HG02981 (cell line): ENCODE data around the gene ALDH18A1.
A peak's percentile ranks its signal among the peaks of the same experiment; 100 is the strongest.
"Not testable (repeated sequence)": the region's sequence is repeated elsewhere in the genome, so short reads cannot be mapped to it uniquely, and the experiment has no call there.

Experiments used
- ATAC-seq: cut with Tn5 transposase; IDR thresholded peaks from one replicate; pipeline ENCODE4 v1.9.1; 2021; ENCODE audit warnings: mild to moderate bottlenecking, moderate library complexity; ENCODE audit not compliant: unreplicated experiment

ALDH18A1 gene

DNA sequence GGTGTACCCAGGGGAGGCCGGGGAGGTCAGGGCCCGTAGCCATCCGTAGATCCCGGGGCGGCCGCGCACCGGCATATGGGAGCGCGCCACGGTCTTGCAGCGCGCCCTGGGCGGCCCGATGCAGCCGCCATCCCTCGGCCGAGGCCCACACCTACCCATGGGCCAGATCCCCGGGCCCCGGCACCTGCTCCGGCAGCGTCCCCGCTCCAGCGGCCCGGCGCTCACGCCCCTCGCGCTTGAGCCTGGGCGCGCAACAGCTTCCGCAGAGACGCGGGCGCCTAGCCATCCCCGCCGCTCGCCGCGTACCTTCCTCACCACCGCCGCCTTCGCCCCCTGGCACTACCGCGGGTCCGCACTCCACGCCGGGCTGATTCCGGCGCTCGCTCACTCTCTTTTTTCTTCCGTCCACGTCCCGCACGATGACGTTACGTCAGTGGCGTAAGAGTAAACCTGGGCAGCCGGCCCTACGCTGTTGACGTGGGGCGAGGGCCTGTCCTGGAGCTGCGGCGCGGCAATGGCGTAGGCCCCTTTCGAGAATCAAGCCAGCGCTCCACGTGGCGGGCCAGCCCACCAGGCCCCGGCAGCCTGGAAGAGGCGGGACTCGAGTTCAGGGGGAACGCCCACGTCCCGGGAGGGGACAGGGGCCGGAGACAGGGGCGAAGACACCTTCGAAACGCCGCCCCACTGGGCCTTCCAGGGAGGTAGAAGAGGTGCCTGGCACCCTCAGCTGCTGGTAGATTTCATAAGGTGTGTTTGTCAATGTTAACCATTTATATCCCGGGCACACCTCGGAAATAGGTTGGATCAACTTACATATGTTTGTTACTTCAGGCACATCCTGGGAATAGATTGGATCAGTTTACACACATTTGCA, at the start of gene ALDH18A1:
Gene ALDH18A1, minus strand, starts transcription at position 421 of the 874 bp plus-strand sequence. CDS start 3,334 bp downstream, outside the sequence.
- peak; percentile 87 for ATAC-seq

DNA sequence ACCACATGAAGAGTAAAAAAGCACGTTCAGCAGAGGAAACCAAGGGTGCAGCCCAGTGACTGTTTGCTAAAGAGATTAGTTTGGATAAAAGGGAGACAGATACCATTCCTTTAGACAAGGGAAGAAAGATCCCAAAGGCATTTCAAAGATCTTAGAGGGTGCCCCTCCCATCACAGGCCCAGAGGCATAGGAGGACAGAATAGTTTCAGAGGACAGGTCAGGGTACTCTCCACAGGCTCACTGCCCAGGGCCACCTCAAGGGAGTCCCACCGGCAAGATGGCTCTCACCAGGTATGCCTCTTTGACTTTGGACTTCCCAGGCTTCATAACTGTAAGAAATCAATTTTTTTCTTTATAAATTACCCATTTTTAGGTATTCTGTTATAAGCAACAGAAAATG, 41.9 kb upstream of the ALDH18A1 start:
- no peak for ATAC-seq

- no peak for ATAC-seq
Measured at GRCh38 chr10:95697429-95697828, 40.9 kb upstream of the ALDH18A1 start.

DNA sequence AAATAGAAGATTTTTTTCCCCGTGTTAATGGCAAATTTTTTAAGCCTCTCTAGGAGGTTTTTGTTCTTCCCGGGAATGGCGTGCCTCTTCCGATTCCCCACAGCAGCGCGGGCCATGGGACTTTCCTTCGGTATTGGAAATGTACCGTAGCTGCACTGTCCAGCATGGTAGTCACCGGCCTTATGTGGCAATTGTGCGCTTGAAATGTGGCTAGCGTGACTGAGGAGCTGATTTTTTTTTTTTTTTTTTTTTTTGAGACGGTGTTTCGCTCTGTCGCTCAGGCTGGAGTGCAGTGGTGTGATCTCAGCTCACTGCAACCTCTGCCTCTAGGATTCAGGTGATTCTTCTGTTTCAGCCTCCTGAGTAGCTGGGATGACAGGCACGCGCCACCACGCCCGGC, 38.2 kb upstream of the ALDH18A1 start:
- ATAC-seq: no peak

DNA sequence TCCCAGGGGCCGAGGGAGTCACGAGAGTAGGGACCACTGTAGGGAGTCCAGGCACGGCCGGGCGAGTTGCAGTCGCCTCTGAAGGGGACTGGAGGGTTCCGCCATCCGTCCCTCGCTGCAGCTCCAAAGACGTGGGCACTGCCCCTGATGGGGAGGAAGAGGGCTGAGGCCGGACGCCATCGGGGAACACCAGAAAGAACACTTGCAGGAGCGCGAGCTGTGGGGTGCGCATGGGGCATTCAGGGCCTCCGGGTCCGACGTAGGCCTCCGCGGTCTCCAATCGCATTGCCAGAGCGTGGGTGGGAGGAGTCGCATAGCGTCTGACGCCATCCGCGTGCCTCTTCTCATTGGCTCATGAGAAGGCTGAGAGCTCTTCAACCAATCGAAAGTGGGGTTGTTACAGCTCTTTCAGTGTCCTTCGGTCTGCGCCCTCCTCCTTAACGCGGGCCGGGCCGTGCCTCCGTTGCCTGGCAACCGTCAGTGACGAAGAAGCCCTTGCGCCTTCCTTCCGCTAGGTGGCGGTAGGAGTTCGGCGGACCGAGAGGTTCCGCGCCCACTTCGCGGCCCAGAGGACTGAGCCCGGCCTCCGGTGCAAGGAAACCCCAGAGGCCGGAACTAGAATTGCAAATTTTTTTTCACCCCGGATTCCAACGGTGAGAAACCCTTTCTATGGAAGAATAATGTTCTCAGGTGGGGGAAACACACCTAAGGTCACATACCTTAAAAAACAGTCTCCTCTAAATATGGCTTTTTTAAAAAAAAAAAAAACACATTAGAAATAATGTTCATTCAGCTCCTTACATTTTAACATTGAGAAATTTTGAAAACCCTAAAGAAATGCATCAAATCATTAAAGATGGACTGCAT, 37.4 kb upstream of the ALDH18A1 start, which contains the start of gene TCTN3:
Gene TCTN3, minus strand, starts transcription at position 260 of the 867 bp plus-strand sequence. Its CDS starts 28 bp downstream, at position 232.
- ATAC-seq: peak; percentile 99

DNA sequence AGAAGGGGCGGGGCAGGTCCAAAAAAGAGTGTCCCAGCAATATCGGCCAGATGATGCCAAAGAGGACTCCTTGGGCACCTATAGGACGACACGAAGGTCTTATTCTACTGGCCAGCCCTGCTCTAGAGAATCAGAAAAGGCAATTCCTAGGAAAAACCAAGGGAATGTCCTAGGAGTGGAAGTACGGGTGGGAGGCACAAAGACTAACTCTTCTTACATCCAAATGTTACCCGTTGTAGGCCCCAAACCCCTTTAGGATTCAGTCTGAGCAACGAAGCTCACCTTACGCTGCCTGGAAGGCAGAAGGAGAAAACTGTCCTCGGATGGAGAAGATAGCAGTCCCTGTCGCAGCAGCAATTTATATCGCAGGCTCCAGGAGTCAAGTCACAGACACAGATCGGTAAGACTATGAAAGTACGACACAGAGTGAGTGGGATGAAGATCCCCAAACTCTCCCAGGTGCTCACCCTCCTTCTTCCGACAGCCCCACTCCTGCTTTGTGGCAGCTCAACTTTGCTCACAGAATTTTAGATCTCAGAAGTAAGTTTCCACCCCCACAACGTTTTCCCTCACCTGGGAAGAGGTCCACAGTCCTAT, 36.7 kb upstream of the ALDH18A1 start:
- ATAC-seq: no peak

DNA sequence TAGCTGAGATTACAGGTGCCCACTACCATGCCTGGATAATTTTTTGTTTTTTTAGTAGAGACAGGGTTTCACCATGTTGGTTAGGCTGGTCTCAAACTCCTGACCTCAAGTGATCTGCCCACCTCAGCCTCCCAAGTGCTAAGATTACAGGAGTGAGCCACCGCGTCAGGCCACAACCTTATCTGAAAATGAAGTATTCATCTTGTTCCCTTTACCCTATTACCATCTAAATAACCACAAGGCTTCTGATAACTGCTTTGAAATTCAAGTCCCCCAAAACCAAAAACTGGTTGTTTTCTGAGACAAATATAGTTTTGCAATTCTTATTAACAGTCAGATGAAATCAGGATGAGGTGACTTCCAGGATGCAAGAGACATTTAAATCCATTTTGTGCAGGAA, 34.8 kb upstream of the ALDH18A1 start:
- ATAC-seq: no peak

DNA sequence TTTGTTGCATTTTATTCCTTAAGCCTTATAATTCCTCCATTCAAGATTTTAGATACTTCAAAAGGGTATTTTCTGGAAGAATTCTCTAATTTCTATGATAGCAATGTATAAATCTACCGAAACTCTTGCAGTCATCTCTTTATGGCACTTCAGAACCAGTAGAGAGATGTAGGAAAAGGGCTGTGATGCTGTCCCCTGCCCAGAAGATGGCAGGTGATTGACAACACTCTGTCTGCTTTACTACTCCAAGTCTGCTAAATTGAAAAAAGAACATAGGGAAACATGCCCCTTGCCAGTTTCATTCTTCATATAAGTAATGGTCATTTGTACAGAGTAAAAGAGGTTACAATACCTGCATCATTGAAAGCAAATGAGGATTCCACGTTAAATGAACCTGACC, 32.1 kb upstream of the ALDH18A1 start:
- ATAC-seq: no peak

- ATAC-seq: no peak
Measured at GRCh38 chr10:95683966-95684365, 27.5 kb upstream of the ALDH18A1 start.

- no peak for ATAC-seq
Measured at GRCh38 chr10:95675403-95676116, 19.0 kb upstream of the ALDH18A1 start.

DNA sequence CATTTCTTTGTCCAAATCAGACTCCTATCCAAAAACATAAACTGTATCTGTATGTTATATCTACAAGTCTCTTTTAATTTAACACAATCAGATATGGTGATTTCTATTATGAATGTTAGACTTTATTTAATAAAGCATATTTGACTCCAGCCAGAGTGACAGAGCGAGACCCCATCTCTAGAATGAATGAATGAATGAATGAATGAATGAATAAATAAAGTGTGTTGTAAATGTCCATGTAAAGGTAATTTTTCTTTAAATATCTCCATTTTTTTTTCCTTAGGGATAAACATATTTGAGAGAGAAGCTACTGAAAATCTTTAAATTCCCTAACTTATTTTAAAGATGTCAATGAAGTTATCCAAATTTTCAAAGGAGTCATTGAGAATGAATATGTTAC, 18.1 kb upstream of the ALDH18A1 start:
- no peak for ATAC-seq

GRCh38 chr10:95672641-95673040, 16.1 kb upstream of the ALDH18A1 start:
- not testable (repeated sequence) for ATAC-seq

DNA sequence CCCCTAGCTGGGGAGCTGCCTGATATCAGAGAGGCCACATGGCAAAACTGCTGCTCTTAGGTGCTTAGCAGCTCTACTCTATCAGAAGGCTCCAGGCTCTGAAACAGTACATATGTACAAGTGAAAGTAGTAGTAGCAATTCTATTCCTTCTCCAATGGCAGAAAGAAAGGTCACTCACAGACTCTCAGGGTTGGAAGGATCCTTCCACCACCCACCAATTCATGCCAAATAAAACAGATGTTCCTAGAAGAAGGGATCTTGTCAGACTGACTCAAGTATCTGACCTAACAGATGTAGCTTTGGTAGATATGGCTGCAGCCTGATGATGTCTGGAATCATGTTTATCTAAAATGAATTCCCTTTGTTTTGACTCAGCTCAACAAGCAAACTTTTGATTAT, 8.0 kb upstream of the ALDH18A1 start:
- no peak for ATAC-seq

DNA sequence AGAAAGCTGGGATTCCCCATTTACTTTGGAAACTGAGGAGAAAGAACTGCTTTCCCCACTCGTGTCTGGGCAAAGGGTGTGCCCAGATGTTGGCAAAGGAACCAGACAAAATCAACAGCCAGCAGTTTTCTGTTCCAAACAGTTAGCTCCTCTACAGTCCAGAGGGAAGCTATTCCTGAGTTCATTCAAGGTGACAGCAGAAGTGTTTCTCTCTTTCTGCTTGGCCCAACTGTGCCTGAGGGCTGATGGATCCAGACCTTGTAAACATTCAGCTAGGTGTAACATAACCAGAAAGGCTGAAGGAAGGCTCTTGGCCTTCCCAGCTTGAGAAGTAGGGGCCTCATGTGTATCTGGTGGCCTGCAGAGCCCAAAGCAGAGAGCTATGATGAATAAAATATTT, 7.0 kb upstream of the ALDH18A1 start:
- ATAC-seq: no peak

- no peak for ATAC-seq
Measured at GRCh38 chr10:95661818-95662217, 5.3 kb upstream of the ALDH18A1 start.

GRCh38 chr10:95660283-95660682, 3.8 kb upstream of the ALDH18A1 start:
- ATAC-seq: no peak

GRCh38 chr10:95657250-95657649, 739 bp upstream of the ALDH18A1 start:
- ATAC-seq: no peak

GRCh38 chr10:95655571-95656290, 780 bp downstream of the ALDH18A1 start:
- peak; percentile 16 for ATAC-seq

GRCh38 chr10:95653895-95654294, 2.6 kb downstream of the ALDH18A1 start:
- no peak for ATAC-seq
